ENCODE results near the gene ADAMTS7. TPM values are rescaled to one million over a fixed set of nuclear protein-coding genes. Genes with fewer than 3 reads are reported as not detected.

Gene ADAMTS7
- total and polyA plus RNA-seq, 2 of the 8 experiments (the other 6 are each of a cell fraction or from before 2014, with no cell fraction given): 27.9 to 45.2 TPM

DNA sequence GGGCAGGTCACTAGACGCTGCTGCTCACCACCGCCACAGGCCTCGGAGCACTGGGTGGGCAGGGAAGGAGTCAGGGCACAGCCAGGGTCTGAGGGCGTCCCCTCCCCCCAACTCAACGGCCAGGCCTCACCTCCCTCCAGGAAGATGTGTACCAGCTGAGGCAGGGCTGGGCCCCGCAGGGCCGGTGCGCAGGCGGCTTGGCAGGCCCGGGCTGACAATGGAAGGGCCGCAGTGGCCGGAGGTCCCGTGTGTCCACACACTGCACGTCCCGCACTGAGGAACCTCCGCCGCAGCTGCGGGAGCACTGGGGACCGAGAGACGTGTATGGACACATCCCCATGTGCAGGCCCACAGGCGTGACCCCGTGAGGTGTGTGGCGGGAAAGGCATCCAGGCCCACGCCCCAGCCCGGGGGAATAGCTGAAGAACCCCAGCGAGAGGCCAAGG lies 47.4 kb downstream of the ADAMTS7 start:
- 97% methylated on average over 7 of the region's 26 CpGs; no CpG with 5 or more reads in 1 of the 2 experiments for WGBS, 2 experiments (ENCODE audit: extremely low coverage in 1 of 2, insufficient coverage in 1 of 2, insufficient read length in 1 of 2, insufficient replicate concordance in 2 of 2, low coverage in 1 of 2, low lambda C conversion rate in 2 of 2, missing lambda C conversion rate in 1 of 2)
- Histone ChIP-seq H3K79me1 (ENCODE audit: low read depth, low read length) (no peaks in the 10 kb centered on the region), H4K91ac (replicated peaks; ENCODE audit: insufficient read length, low read length) (no peak overlapping the region), H3K4me2 (ENCODE audit: insufficient read depth in 1 of 2, low read depth in 2 of 2, low read length in 2 of 2) (no peak overlapping the region), H3K23ac (ENCODE audit: insufficient read length) (no peak overlapping the region), H3K56ac (replicated peaks; ENCODE audit: insufficient read length, low read depth, low read length) (no peak overlapping the region), H3K36me3 (ENCODE audit: control insufficient read depth in 2 of 4, insufficient read depth in 4 of 4, low read length in 3 of 4) (peaks cover 0 to 4% (median 0%) of the 10 kb centered on the region in 4 experiments; a peak in 1 of 8 replicates), H4K8ac (ENCODE audit: extremely low read depth, insufficient read depth, low read length) (no peak overlapping the region), H3K23me2 (ENCODE audit: low read depth, low read length) (no peaks in the 10 kb centered on the region), H2BK120ac (replicated peaks; ENCODE audit: low read depth, low read length) (no peak overlapping the region), H3K4me3 (ENCODE audit: extremely low read depth in 1 of 4, insufficient read depth in 2 of 4, low read depth in 3 of 4, low read length in 4 of 4) (no peak overlapping the region), H2AFZ (ENCODE audit: low read length) (no peak overlapping the region), H3K14ac (ENCODE audit: insufficient read length) (no peak overlapping the region), H3K4me1 (replicated peaks in 1 of 4; ENCODE audit: control insufficient read depth in 3 of 4, insufficient read depth in 4 of 4, low read length in 3 of 4) (peaks cover 0 to 10% (median 4%) of the 10 kb centered on the region in 4 experiments; a peak in 6 of 7 replicates), H2BK20ac (ENCODE audit: low read length) (no peak overlapping the region), H4K20me1 (replicated peaks in 1 of 2; ENCODE audit: control insufficient read depth in 1 of 2, insufficient read depth in 2 of 2, low read length in 2 of 2) (peaks cover 0 to 2% of the 10 kb centered on the region in 2 experiments), H4K5ac (ENCODE audit: insufficient read length, low read depth, low read length) (no peak overlapping the region), H3K27ac (ENCODE audit: low read depth, low read length) (no peak overlapping the region; the same call in 1 of the 2 replicates), H3K9me3 (ENCODE audit: insufficient read depth in 2 of 2, low read depth in 1 of 2, low read length in 1 of 2) (no peaks in the 10 kb centered on the region), H3K79me2 (ENCODE audit: control insufficient read depth in 1 of 2, insufficient read depth in 2 of 2, low read length in 2 of 2) (no peaks in the 10 kb centered on the region), H3K4ac (replicated peaks; ENCODE audit: insufficient read length, low read depth, low read length) (no peak overlapping the region), H3K9ac (replicated peaks in 1 of 4; ENCODE audit: extremely low read depth in 1 of 4, low read depth in 3 of 4, low read length in 3 of 4) (no peak overlapping the region), H3K18ac (ENCODE audit: extremely low read depth, low read length) (no peak overlapping the region), H2BK15ac (ENCODE audit: low read length) (no peak overlapping the region), H2BK5ac (ENCODE audit: low read depth, low read length) (peak overlapping the region; percentile 24; the same call in 1 of the 2 replicates), H3K27me3 (replicated peaks in 1 of 4; ENCODE audit: control insufficient read depth in 3 of 4, extremely low read depth in 1 of 4, insufficient read depth in 3 of 4, low read length in 3 of 4) (no peaks in the 10 kb centered on the region), H2BK12ac (ENCODE audit: low read depth, low read length) (no peak overlapping the region), H2AK5ac (ENCODE audit: low read depth, low read length) (no peak overlapping the region)
- FAIRE-seq (no peak), DNase-seq (ENCODE audit: low read depth in 1 of 2, low spot score in 2 of 2) (peak in 1 of 2 experiments; percentile 46)
- CTCF ChIA-PET (ENCODE audit: partially characterized antibody): interaction anchor here (0.9 to 3.3 kb wide), 7 partner anchors 12 to 144 kb away, joined by 3 to 18 read pairs (median 5); no protein-coding TSS in a partner anchor
- TF ChIP-seq RXRA (IDR thresholded peaks at IDR 0.05; ENCODE audit: insufficient read depth, low read depth, low read length) (no peak), TBP (IDR thresholded peaks at IDR 0.05; ENCODE audit: low read depth, low read length) (no peak), GTF2F1 (IDR thresholded peaks at IDR 0.05; ENCODE audit: borderline replicate concordance, low read depth, low read length) (no peak), USF2 (IDR thresholded peaks at IDR 0.05; ENCODE audit: low read length) (no peak), KDM1A (IDR thresholded peaks at IDR 0.05; ENCODE audit: borderline replicate concordance, low read length) (no peak), HDAC2 (IDR thresholded peaks at IDR 0.05; ENCODE audit: borderline replicate concordance in 1 of 2, low read depth in 2 of 2, low read length in 2 of 2) (no peak), CREB1 (IDR thresholded peaks at IDR 0.05) (no peak), JUND (IDR thresholded peaks at IDR 0.05; ENCODE audit: low read length) (no peak), SUZ12 (IDR thresholded peaks at IDR 0.05; ENCODE audit: low read length) (no peak), NANOG (IDR thresholded peaks at IDR 0.05; ENCODE audit: insufficient read depth, low read depth, low read length, poor library complexity, severe bottlenecking) (no peak), CBX5 (IDR thresholded peaks at IDR 0.05; ENCODE audit: low read depth, low read length) (no peak)
- POLR2A ChIA-PET (ENCODE audit: partially characterized antibody): no interaction called here

All from H1 (cell line).